ENCODE measurements around the gene ARRDC4. TPM values are rescaled to one million over a fixed set of nuclear protein-coding genes. Genes with fewer than 3 reads are reported as not detected.

The ARRDC4 gene
- total and polyA plus RNA-seq, 2 donors (not counting 3 experiments of a cell fraction or from before 2014, with no cell fraction given): 0.97 to 1.2 TPM

DNA sequence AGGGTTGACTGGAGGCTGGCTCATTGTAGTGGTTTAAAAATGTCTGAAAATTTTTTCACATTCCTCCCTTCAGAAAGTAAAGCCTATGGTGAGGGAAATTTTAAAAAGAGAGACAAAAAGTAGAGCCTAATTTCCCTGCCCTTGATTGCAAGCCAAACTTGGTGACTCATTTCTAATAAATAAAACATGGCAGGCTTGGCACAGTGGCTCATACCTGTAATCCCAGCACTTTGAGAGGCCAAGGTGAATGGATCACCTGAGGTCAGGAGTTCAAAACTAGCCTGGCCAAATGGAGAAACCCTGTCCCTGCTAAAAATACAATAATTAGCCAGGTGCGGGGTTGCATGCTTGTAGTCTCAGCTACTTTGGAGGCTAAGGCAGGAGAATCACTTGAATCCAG lies 18.9 kb upstream of the ARRDC4 start:
- intact Hi-C loops (cut with micrococcal nuclease) (no loop called here), dilution Hi-C loops (cut with MboI; ENCODE audit: extremely low pct_ligation_motif_present, low sequenced_read_pairs) (no loop called here)
- Histone ChIP-seq H4K20me1 (replicated peaks; ENCODE audit: control insufficient read depth, extremely low read depth, insufficient read depth, low read length) (no peaks in the 10 kb centered on the region), H2AFZ (ENCODE audit: low read depth, low read length) (no peak overlapping the region), H3K4me3 (replicated peaks in 1 of 3; ENCODE audit: insufficient read depth in 1 of 3, low read depth in 1 of 3, low read length in 3 of 3) (no peak overlapping the region), H3K9ac (replicated peaks; ENCODE audit: extremely low read depth, insufficient read depth, low read length) (no peak overlapping the region), H3K9me1 (replicated peaks; ENCODE audit: control insufficient read depth, extremely low read depth, insufficient read depth, low read length) (no peaks in the 10 kb centered on the region), H3K36me3 (ENCODE audit: control insufficient read depth in 2 of 2, extremely low read depth in 1 of 2, insufficient read depth in 2 of 2, low read length in 2 of 2) (no peaks in the 10 kb centered on the region), H3K79me2 (ENCODE audit: control insufficient read depth, insufficient read depth, low read length) (no peaks in the 10 kb centered on the region), H3K9me3 (replicated peaks; ENCODE audit: control insufficient read depth, insufficient read depth, low read length) (no peaks in the 10 kb centered on the region), H3K27me3 (ENCODE audit: control insufficient read depth in 2 of 2, insufficient read depth in 2 of 2, low read length in 2 of 2) (no peaks in the 10 kb centered on the region), H3K4me2 (ENCODE audit: insufficient read depth, low read length) (no peak overlapping the region), H3K4me1 (ENCODE audit: control insufficient read depth, extremely low read depth, insufficient read depth, low read length) (no peaks in the 10 kb centered on the region), H3K27ac (ENCODE audit: insufficient read depth, low read depth, low read length) (no peak overlapping the region)
- CTCF ChIA-PET: no interaction called here
- BruUV-seq (replicated peaks): no TSS peak
- DNase-seq (ENCODE audit: low read depth, low spot score) (no peak), FAIRE-seq (no peak)
- POLR2A ChIA-PET: no interaction called here
- TF ChIP-seq FOS (IDR thresholded peaks at IDR 0.05; ENCODE audit: borderline replicate concordance, insufficient read depth, low read length) (no peak), POLR2A (IDR thresholded peaks at IDR 0.05; ENCODE audit: low read depth, low read length) (no peak), MYC (IDR thresholded peaks at IDR 0.05; ENCODE audit: low read depth, low read length) (no peak), JUN (IDR thresholded peaks at IDR 0.05; ENCODE audit: borderline replicate concordance, insufficient read depth, insufficient read length, low read depth) (no peak), GATA2 (IDR thresholded peaks at IDR 0.05; ENCODE audit: insufficient read depth, insufficient read length, low read depth, low read length) (no peak), EZH2 (IDR thresholded peaks at IDR 0.05; ENCODE audit: borderline replicate concordance, low read depth, low read length, severe bottlenecking) (no peak), POLR2AphosphoS5 (IDR thresholded peaks at IDR 0.05; ENCODE audit: insufficient read depth, low read depth, low read length) (no peak)
- TF ChIP-seq, protein P1, sequence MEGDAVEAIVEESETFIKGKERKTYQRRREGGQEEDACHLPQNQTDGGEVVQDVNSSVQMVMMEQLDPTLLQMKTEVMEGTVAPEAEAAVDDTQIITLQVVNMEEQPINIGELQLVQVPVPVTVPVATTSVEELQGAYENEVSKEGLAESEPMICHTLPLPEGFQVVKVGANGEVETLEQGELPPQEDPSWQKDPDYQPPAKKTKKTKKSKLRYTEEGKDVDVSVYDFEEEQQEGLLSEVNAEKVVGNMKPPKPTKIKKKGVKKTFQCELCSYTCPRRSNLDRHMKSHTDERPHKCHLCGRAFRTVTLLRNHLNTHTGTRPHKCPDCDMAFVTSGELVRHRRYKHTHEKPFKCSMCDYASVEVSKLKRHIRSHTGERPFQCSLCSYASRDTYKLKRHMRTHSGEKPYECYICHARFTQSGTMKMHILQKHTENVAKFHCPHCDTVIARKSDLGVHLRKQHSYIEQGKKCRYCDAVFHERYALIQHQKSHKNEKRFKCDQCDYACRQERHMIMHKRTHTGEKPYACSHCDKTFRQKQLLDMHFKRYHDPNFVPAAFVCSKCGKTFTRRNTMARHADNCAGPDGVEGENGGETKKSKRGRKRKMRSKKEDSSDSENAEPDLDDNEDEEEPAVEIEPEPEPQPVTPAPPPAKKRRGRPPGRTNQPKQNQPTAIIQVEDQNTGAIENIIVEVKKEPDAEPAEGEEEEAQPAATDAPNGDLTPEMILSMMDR (IDR thresholded peaks at IDR 0.05; ENCODE audit: extremely low read depth in 1 of 2, insufficient read depth in 1 of 2, low read depth in 1 of 2, low read length in 2 of 2): no peak
- TF ChIP-seq, protein P2, sequence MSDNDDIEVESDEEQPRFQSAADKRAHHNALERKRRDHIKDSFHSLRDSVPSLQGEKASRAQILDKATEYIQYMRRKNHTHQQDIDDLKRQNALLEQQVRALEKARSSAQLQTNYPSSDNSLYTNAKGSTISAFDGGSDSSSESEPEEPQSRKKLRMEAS (IDR thresholded peaks at IDR 0.05; ENCODE audit: insufficient read depth, insufficient read length): no peak
